Skeletal muscle cell (primary cell): ENCODE results near the gene SEMA4F.

Experiments used
- DNase-seq: peaks from one replicate; pipeline ENCODE4 v3.0.0-alpha.2; 2010; ENCODE audit warnings: low read depth
- H3K4me3 ChIP-seq: 2 replicates; pipeline ENCODE4 v1.5.1; 2011; ENCODE audit warnings: low read depth, mild to moderate bottlenecking, control low read depth, low read length, moderate library complexity

The SEMA4F gene

GRCh38 chr2:74655579-74655978 is 1.5 kb downstream of the SEMA4F start:
- DNase-seq = no peak
- no peak overlapping the region for H3K4me3 ChIP-seq

GRCh38 chr2:74658516-74658915 is 4.5 kb downstream of the SEMA4F start:
- DNase-seq = peak; percentile 48
- no peak overlapping the region for H3K4me3 ChIP-seq

- no peak for DNase-seq
- H3K4me3 ChIP-seq = no peak overlapping the region
Measured at GRCh38 chr2:74659462-74659861, 5.4 kb downstream of the SEMA4F start.

GRCh38 chr2:74668087-74668486 is 14.0 kb downstream of the SEMA4F start:
- no peak overlapping the region for H3K4me3 ChIP-seq
- DNase-seq = no peak

- no peak overlapping the region for H3K4me3 ChIP-seq
- no peak for DNase-seq
Measured at GRCh38 chr2:74670263-74670662, 16.2 kb downstream of the SEMA4F start.

- no peak overlapping the region for H3K4me3 ChIP-seq
- DNase-seq = peak; percentile 31
Measured at GRCh38 chr2:74671479-74671878, 17.4 kb downstream of the SEMA4F start.

GRCh38 chr2:74673826-74674528 is 19.9 kb downstream of the SEMA4F start:
- no peak for DNase-seq

GRCh38 chr2:74675090-74675489 is 21.0 kb downstream of the SEMA4F start:
- no peak overlapping the region for H3K4me3 ChIP-seq
- no peak for DNase-seq

More at GRCh38 chr2:74673826-74674528, 19.9 kb downstream of the SEMA4F start:
- H3K4me3 ChIP-seq = no peak overlapping the region

- no peak overlapping the region for H3K4me3 ChIP-seq
- no peak for DNase-seq
Measured at GRCh38 chr2:74676331-74676730, 22.3 kb downstream of the SEMA4F start.

- no peak overlapping the region for H3K4me3 ChIP-seq
- DNase-seq = no peak
Measured at GRCh38 chr2:74679615-74680014, 25.6 kb downstream of the SEMA4F start.

- H3K4me3 ChIP-seq = no peak overlapping the region
- no peak for DNase-seq
Measured at GRCh38 chr2:74682501-74682900, 28.5 kb downstream of the SEMA4F start.

- DNase-seq = no peak
- no peak overlapping the region for H3K4me3 ChIP-seq
Measured at GRCh38 chr2:74685408-74685807, 31.4 kb downstream of the SEMA4F start.

- H3K4me3 ChIP-seq = no peak overlapping the region
- DNase-seq = no peak
Measured at GRCh38 chr2:74688881-74689280, 34.8 kb downstream of the SEMA4F start.

GRCh38 chr2:74689671-74690070 is 35.6 kb downstream of the SEMA4F start:
- no peak overlapping the region for H3K4me3 ChIP-seq
- DNase-seq = no peak

GRCh38 chr2:74690571-74690970 is 36.5 kb downstream of the SEMA4F start:
- peak; percentile 20 for DNase-seq

GRCh38 chr2:74691929-74692328 is 37.9 kb downstream of the SEMA4F start:
- no peak overlapping the region for H3K4me3 ChIP-seq
- no peak for DNase-seq

More at GRCh38 chr2:74690571-74690970, 36.5 kb downstream of the SEMA4F start:
- H3K4me3 ChIP-seq = no peak overlapping the region

GRCh38 chr2:74693213-74693612 is 39.2 kb downstream of the SEMA4F start:
- no peak overlapping the region for H3K4me3 ChIP-seq
- no peak for DNase-seq

GRCh38 chr2:74693668-74694067 is 39.6 kb downstream of the SEMA4F start:
- H3K4me3 ChIP-seq = no peak overlapping the region
- DNase-seq = no peak

- no peak overlapping the region for H3K4me3 ChIP-seq
- no peak for DNase-seq
Measured at GRCh38 chr2:74694281-74694680, 40.2 kb downstream of the SEMA4F start.

GRCh38 chr2:74695663-74696062 is 41.6 kb downstream of the SEMA4F start:
- DNase-seq = no peak
- H3K4me3 ChIP-seq = no peak overlapping the region

GRCh38 chr2:74696829-74697228 is 42.8 kb downstream of the SEMA4F start:
- no peak for DNase-seq

More at GRCh38 chr2:74696829-74697228, 42.8 kb downstream of the SEMA4F start:
- no peak overlapping the region for H3K4me3 ChIP-seq
